Body of pancreas (tissue), 4 donors: ENCODE data around the gene ICOS. TPM values are rescaled to one million over a fixed set of nuclear protein-coding genes. Genes with fewer than 3 reads are reported as not detected.
"Not testable (repeated sequence)": the region's sequence is repeated elsewhere in the genome, so short reads cannot be mapped to it uniquely, and the experiment has no call there.

Experiments used
- ATAC-seq: fragments of 150-250 bp; one replicate; pipeline ENCODE4 v1.9.1; 2016
- DNase-seq, 4 donors: peaks; one replicate each; pipeline ENCODE4 v3.0.0-alpha.2; 2019
- H3K27ac ChIP-seq, 4 donors: fragments of 200-600 bp; sonication (generic); 1 replicate in 3 of 4; 2 replicates in 1 of 4; pipeline versions ENCODE4 v1.5.1 to v1.6.1; 2016 to 2019; ENCODE audit warnings: mild to moderate bottlenecking in 1 of 4, mixed read lengths in 1 of 4, moderate library complexity in 1 of 4
- H3K27me3 ChIP-seq, 2 donors: fragments of 200-600 bp; sonication (generic); one replicate each; pipeline ENCODE4 v1.6.0; 2016; ENCODE audit warnings: mild to moderate bottlenecking in 1 of 2
- H3K36me3 ChIP-seq, 2 donors: fragments of 200-600 bp; sonication (generic); replicated peaks in 1 of 2; 2 replicates each; pipeline ENCODE4 v1.5.1; 2016; ENCODE audit warnings: low read depth in 2 of 2; ENCODE audit not compliant: insufficient read depth in 1 of 2
- H3K4me1 ChIP-seq: fragments of 200-600 bp; sonication (generic); one replicate; pipeline ENCODE4 v1.6.0; 2016
- H3K4me3 ChIP-seq, 2 donors: fragments of 200-600 bp; sonication (generic); 1 replicate in 1 of 2; 2 replicates in 1 of 2; pipeline ENCODE4 v1.5.1; 2016 to 2019
- H3K9me3 ChIP-seq, 3 donors: fragments of 200-600 bp; sonication (generic); 1 replicate in 2 of 3; 2 replicates in 1 of 3; pipeline ENCODE4 v1.5.1; 2016
- POLR2A ChIP-seq, 3 donors: fragments of 450-650 bp; IDR thresholded peaks; one replicate each; pipeline ENCODE4 v1.6.1; 2016; ENCODE audit warnings: antibody characterized with exemption in 3 of 3, mild to moderate bottlenecking in 2 of 3
- WGBS, 2 donors: methylation state at CpG; one replicate each; pipeline ENCODE4 v1.1.5; 2017; 5-methylcytosine and 5-hydroxymethylcytosine counted together
- intact Hi-C: fragments of 100-400 bp; cut with DNase I; formaldehyde crosslinking; loops from one replicate; pipeline ENCODE4 v1.15.1; 2023
- total RNA-seq, 2 donors: library from RNA; depleted of rRNA; stranded (reverse); fragments of >200 nt; gene quantifications; one replicate each; pipeline ENCODE4 v1.1.0, GENCODE V29; 2016
- TF ChIP-seq, protein P1 (sequence below), 7 experiments: fragments of 450-650 bp in 4 of 7; fragments of 200-600 bp in 3 of 7; sonication (generic) in 3 of 7; IDR thresholded peaks; one replicate each; pipeline ENCODE4 v1.5.1; 2016 to 2019; ENCODE audit warnings: antibody characterized with exemption in 7 of 7

Gene ICOS
- total RNA-seq, 2 donors from 2014 or later, result not detected

DNA sequence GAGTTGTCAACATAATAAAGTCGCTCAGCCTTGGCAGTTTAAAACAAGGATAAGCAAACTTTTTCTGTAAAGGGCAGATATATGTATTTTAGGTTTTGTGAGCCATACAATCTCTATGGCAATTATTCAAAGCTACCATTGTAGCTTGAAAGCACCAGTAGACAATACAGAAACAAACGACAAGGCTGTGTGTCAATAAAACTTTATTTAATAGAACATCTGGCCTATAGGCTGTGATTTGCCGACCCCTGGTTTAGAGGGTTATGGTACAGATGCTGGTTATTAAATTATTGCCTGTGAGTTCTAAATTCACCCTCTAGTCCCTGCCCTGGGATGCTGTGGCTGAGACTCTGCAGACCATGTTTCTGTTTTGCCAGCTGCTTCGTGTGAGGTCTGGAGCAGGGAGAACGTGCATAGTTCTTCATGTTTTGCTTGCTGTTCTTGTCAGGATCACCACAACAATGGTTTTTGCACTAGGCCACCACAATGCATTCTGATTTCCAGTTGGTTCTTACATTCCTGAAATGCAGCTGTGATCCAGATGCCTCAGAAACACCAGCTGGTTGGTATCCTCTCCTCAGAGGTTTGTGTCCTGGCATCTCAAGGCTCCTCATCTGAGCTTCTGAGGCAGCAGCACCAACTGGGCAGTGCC is 46.6 kb downstream of the ICOS start:
- Histone ChIP-seq H3K36me3 (no peaks in the 10 kb centered on the region), H3K27ac (no peak overlapping the region), H3K4me3 (no peak overlapping the region), H3K27me3 (no peaks in the 10 kb centered on the region), H3K4me1 (no peaks in the 10 kb centered on the region), H3K9me3 (no peaks in the 10 kb centered on the region)
- TF ChIP-seq, protein P1, sequence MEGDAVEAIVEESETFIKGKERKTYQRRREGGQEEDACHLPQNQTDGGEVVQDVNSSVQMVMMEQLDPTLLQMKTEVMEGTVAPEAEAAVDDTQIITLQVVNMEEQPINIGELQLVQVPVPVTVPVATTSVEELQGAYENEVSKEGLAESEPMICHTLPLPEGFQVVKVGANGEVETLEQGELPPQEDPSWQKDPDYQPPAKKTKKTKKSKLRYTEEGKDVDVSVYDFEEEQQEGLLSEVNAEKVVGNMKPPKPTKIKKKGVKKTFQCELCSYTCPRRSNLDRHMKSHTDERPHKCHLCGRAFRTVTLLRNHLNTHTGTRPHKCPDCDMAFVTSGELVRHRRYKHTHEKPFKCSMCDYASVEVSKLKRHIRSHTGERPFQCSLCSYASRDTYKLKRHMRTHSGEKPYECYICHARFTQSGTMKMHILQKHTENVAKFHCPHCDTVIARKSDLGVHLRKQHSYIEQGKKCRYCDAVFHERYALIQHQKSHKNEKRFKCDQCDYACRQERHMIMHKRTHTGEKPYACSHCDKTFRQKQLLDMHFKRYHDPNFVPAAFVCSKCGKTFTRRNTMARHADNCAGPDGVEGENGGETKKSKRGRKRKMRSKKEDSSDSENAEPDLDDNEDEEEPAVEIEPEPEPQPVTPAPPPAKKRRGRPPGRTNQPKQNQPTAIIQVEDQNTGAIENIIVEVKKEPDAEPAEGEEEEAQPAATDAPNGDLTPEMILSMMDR (IDR thresholded peaks at IDR 0.05), result no peak
- no peak for TF ChIP-seq POLR2A (IDR thresholded peaks at IDR 0.05)
- ATAC-seq (no peak), DNase-seq (no peak)
- intact Hi-C loops, result no loop called here
- 79 to 83% methylated on average over 5 of the region's 5 CpGs for WGBS, 2 donors

DNA sequence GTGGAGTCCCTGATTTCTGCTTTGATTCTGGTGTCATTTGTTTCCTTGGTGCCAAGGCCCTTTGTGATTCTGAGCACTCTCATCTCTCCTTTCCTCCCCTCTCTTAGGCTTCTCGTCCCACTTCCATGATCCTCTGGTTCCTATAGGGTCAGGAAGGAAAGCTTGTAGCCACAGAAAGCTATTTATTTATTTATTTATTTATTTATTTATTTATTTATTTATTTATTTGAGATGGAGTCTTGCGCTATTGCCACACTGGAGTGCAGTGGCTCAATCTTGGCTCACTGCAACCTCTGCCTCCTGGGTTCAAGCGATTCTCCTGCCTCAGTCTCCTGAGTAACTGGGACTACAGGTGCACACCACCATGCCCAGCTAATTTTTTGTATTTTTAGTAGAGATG is 49.4 kb downstream of the ICOS start:
- DNase-seq, H3K36me3 ChIP-seq, H3K4me1 ChIP-seq, H3K27me3 ChIP-seq, H3K4me3 ChIP-seq, intact Hi-C loops, H3K27ac ChIP-seq, H3K9me3 ChIP-seq, ATAC-seq: not testable (repeated sequence)
- WGBS, 2 donors, result 78 to 82% methylated on average over 3 of the region's 3 CpGs

DNA sequence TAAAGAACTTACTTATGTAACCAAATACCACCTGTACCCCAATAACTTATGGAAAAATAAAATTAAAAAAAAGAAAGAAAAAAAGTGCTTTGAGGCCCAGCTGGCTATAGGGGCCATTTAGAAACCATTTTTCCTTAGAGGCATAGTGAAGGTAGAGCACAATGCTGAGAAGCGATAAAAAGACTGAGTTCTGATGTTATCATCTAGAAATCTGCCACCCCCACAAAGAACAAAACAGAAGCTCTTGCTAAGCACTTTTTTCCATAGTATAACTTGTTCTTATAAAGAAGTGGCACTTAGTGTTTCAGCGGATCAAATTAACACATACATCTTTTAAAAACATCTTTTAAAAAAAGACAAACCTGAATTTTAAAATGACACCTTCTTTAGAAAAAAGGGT is 51.4 kb downstream of the ICOS start:
- WGBS, 2 donors, result 92 to 94% methylated on average over 2 of the region's 2 CpGs
- TF ChIP-seq, protein P1 (IDR thresholded peaks at IDR 0.05), result no peak
- no peak for TF ChIP-seq POLR2A (IDR thresholded peaks at IDR 0.05)
- intact Hi-C loops, result no loop called here
- H3K27ac ChIP-seq, result no peak overlapping the region
- H3K9me3 ChIP-seq, result no peaks in the 10 kb centered on the region
- no peaks in the 10 kb centered on the region for H3K27me3 ChIP-seq
- DNase-seq, result no peak
- no peaks in the 10 kb centered on the region for H3K4me1 ChIP-seq
- H3K4me3 ChIP-seq, result no peak overlapping the region
- ATAC-seq, result no peak
- H3K36me3 ChIP-seq, result no peaks in the 10 kb centered on the region

DNA sequence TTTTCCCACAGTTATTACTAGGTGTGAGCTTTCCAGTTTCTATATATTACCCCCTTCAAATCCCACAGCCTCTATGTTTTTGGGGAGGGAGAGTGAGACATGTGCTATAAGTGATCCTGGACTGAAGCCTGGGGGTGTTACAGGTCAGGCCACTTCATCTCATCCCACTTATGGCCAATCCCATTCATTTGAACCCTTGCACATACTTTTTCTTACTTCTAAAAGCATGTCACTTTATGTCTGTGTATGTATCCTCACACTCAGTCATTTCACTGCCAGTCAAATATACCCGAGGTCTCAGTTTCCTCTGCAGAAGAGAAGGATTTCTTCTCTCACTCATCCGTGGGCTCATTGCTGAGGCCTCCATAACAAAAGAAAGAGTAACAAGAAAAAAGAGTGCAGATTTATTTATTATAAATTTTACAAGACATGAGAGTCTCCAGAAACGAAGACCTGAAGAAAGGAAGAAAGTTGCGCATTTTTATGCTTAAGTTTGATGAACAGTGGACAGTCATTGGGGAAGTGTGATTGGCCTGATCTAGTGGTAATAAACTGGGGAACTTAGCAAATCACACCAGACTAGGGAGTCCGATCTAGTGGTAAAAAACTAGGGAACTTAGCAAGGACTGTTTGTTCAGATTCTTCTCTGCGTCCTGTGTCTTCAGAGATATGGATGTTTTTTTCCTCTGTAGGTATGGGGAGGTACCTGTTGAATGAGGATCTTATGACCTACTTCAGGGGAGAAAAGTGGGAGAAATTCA is 52.1 kb downstream of the ICOS start:
- Histone ChIP-seq H3K27ac (no peak overlapping the region), H3K27me3 (no peaks in the 10 kb centered on the region), H3K4me1 (no peaks in the 10 kb centered on the region), H3K36me3 (no peaks in the 10 kb centered on the region), H3K4me3 (no peak overlapping the region), H3K9me3 (no peaks in the 10 kb centered on the region)
- intact Hi-C loops, result no loop called here
- DNase-seq, result no peak
- ATAC-seq, result no peak
- TF ChIP-seq POLR2A (IDR thresholded peaks at IDR 0.05), result no peak
- TF ChIP-seq, protein P1 (IDR thresholded peaks at IDR 0.05), result no peak
- WGBS, 2 donors, result 64 to 80% methylated on average over 6 of the region's 6 CpGs

DNA sequence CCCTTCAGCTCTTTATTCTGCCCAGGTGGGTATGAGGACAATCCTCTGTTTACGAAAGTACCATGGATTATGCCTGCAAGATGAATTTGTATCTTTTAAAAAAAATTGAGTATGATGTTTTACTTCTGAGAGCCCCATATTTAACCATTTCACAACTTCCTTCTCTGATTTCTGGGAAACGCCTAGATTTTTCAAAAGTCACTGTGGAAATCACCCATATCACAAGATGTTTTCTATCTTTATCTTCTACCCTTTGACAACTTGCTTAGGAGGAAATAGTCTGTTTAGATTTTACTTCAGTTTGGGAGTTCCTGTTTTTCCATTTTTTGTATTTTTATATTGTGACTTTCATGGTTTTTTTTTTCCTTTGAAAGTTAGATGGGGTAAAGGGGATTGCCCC is 53.0 kb downstream of the ICOS start:
- no peak overlapping the region for H3K27ac ChIP-seq
- no peak overlapping the region for H3K4me3 ChIP-seq
- H3K27me3 ChIP-seq, result no peaks in the 10 kb centered on the region
- no peaks in the 10 kb centered on the region for H3K36me3 ChIP-seq
- intact Hi-C loops, result no loop called here
- DNase-seq, result no peak
- TF ChIP-seq, protein P1 (IDR thresholded peaks at IDR 0.05), result no peak
- TF ChIP-seq POLR2A (IDR thresholded peaks at IDR 0.05), result no peak
- ATAC-seq, result no peak
- no peaks in the 10 kb centered on the region for H3K9me3 ChIP-seq
- WGBS, 2 donors, result 80 to 84% methylated on average over 2 of the region's 2 CpGs
- H3K4me1 ChIP-seq, result no peaks in the 10 kb centered on the region
